PC-3 (cell line): ENCODE measurements around the gene ABCD4.

ENCODE experiments used
- EZH2 ChIP-seq: fragments of 300-600 bp; sonication (generic); IDR thresholded peaks from one replicate; pipeline ENCODE4 v1.6.1; 2017; ENCODE audit warnings: antibody characterized with exemption, mild to moderate bottlenecking, low read length; ENCODE audit not compliant: unreplicated experiment
- TF ChIP-seq, protein P1 (sequence below): fragments of 300-600 bp; sonication (generic); conservative IDR thresholded peaks from 2 replicates; pipeline ENCODE4 v1.5.1; 2017; ENCODE audit warnings: antibody characterized with exemption, low read depth, mild to moderate bottlenecking, low read length

- TF ChIP-seq, protein P1, sequence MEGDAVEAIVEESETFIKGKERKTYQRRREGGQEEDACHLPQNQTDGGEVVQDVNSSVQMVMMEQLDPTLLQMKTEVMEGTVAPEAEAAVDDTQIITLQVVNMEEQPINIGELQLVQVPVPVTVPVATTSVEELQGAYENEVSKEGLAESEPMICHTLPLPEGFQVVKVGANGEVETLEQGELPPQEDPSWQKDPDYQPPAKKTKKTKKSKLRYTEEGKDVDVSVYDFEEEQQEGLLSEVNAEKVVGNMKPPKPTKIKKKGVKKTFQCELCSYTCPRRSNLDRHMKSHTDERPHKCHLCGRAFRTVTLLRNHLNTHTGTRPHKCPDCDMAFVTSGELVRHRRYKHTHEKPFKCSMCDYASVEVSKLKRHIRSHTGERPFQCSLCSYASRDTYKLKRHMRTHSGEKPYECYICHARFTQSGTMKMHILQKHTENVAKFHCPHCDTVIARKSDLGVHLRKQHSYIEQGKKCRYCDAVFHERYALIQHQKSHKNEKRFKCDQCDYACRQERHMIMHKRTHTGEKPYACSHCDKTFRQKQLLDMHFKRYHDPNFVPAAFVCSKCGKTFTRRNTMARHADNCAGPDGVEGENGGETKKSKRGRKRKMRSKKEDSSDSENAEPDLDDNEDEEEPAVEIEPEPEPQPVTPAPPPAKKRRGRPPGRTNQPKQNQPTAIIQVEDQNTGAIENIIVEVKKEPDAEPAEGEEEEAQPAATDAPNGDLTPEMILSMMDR, result no peak
- TF ChIP-seq EZH2, result no peak
Measured at GRCh38 chr14:74237441-74237840, 65.3 kb downstream of the ABCD4 start.
